Neural cell (in vitro differentiated cells): ENCODE results near the gene COG8. TPM values are rescaled to one million over a fixed set of nuclear protein-coding genes. Genes with fewer than 3 reads are reported as not detected.
"Not testable (repeated sequence)": the region's sequence is repeated elsewhere in the genome, so short reads cannot be mapped to it uniquely, and the experiment has no call there.

Source experiments
- H2AFZ ChIP-seq: fragments of 200-600, 300-800 bp; sonication (generic), shearing (Covaris generic); 2 replicates; pipeline ENCODE4 v1.6.0; 2014; ENCODE audit warnings: low read depth, mild to moderate bottlenecking, antibody characterized with exemption, low read length, moderate library complexity
- H3F3A ChIP-seq: fragments of 200-600 bp; shearing (Covaris generic); 2 replicates; pipeline ENCODE4 v1.6.1; 2016; ENCODE audit warnings: mild to moderate bottlenecking, moderate library complexity, mixed read lengths, antibody characterized with exemption, low read length; ENCODE audit not compliant: insufficient read depth, poor library complexity, severe bottlenecking
- H3K27ac ChIP-seq: fragments of 200-600, 300-800 bp; sonication (generic), shearing (Covaris generic); 2 replicates; pipeline ENCODE4 v1.5.1; 2014; ENCODE audit warnings: mild to moderate bottlenecking, low read length, moderate library complexity
- H3K27me3 ChIP-seq: fragments of 300-800, 200-600 bp; sonication (generic), shearing (Covaris generic); 2 replicates; pipeline ENCODE4 v1.6.0; 2014; ENCODE audit warnings: mild to moderate bottlenecking, low read depth, low read length, moderate library complexity; ENCODE audit not compliant: insufficient read depth
- H3K36me3 ChIP-seq: fragments of 300-800, 200-600 bp; sonication (generic), shearing (Covaris generic); 2 replicates; pipeline ENCODE4 v1.5.1; 2014; ENCODE audit warnings: mild to moderate bottlenecking, antibody characterized with exemption, low read length, moderate library complexity; ENCODE audit not compliant: insufficient read depth
- H3K4me2 ChIP-seq: fragments of 300-800, 200-600 bp; sonication (generic), shearing (Covaris generic); 2 replicates; pipeline ENCODE4 v1.6.0; 2014; ENCODE audit warnings: mild to moderate bottlenecking, low read length
- H3K4me3 ChIP-seq: fragments of 300-800, 200-600 bp; sonication (generic), shearing (Covaris generic); 2 replicates; pipeline ENCODE4 v1.5.1; 2014; ENCODE audit warnings: mild to moderate bottlenecking, low read length, moderate library complexity
- H3K79me2 ChIP-seq: fragments of 200-600 bp; shearing (Covaris generic); replicated peaks from 2 replicates; pipeline ENCODE4 v1.6.0; 2014; ENCODE audit warnings: mild to moderate bottlenecking, low read length, moderate library complexity; ENCODE audit not compliant: insufficient read depth
- H3K9ac ChIP-seq: fragments of 300-800, 200-600 bp; sonication (generic), shearing (Covaris generic); 2 replicates; pipeline ENCODE4 v1.6.1; 2016; ENCODE audit warnings: mild to moderate bottlenecking, low read length, mixed read lengths
- H3K9me2 ChIP-seq: fragments of 200-600 bp; shearing (Covaris generic); 2 replicates; pipeline ENCODE4 v1.6.1; 2016; ENCODE audit warnings: mild to moderate bottlenecking, low read length, mixed read lengths; ENCODE audit not compliant: insufficient read depth
- H3K9me3 ChIP-seq: fragments of 200-600, 300-800 bp; sonication (generic), shearing (Covaris generic); 2 replicates; pipeline ENCODE4 v1.6.1; 2016; ENCODE audit warnings: mild to moderate bottlenecking, mixed run types, low read length, moderate library complexity, mixed read lengths
- H4K20me1 ChIP-seq: fragments of 200-600 bp; shearing (Covaris generic); 2 replicates; pipeline ENCODE4 v1.6.1; 2016; ENCODE audit warnings: mild to moderate bottlenecking, mixed run types; ENCODE audit not compliant: insufficient read depth
- CTCF ChIP-seq: fragments of 450-650 bp; IDR thresholded peaks from 2 replicates; pipeline ENCODE4 v1.5.1; 2014; ENCODE audit warnings: antibody characterized with exemption, mild to moderate bottlenecking, moderate library complexity; ENCODE audit not compliant: poor library complexity, severe bottlenecking
- EP300 ChIP-seq: fragments of 450-650 bp; conservative IDR thresholded peaks from 2 replicates; pipeline ENCODE4 v1.6.1; 2014; ENCODE audit warnings: antibody characterized with exemption, mild to moderate bottlenecking, moderate library complexity; ENCODE audit not compliant: poor library complexity, severe bottlenecking
- EZH2 ChIP-seq: fragments of 200-600, 300-800 bp; shearing (Covaris generic), sonication (generic); IDR thresholded peaks from 2 replicates; pipeline ENCODE4 v1.6.1; 2014; ENCODE audit warnings: antibody characterized with exemption, low read length, borderline replicate concordance, mild to moderate bottlenecking; ENCODE audit not compliant: insufficient read depth, poor library complexity, severe bottlenecking
- MXI1 ChIP-seq: fragments of 450-650 bp; conservative IDR thresholded peaks from 2 replicates; pipeline ENCODE4 v1.6.1; 2014; ENCODE audit warnings: antibody characterized with exemption, mild to moderate bottlenecking; ENCODE audit not compliant: poor library complexity, severe bottlenecking
- POLR2AphosphoS5 ChIP-seq: IDR thresholded peaks from 2 replicates; pipeline ENCODE4 v1.6.1; 2012
- RAD21 ChIP-seq: fragments of 450-650 bp; conservative IDR thresholded peaks from 2 replicates; pipeline ENCODE4 v1.6.1; 2014; ENCODE audit warnings: antibody characterized with exemption, mild to moderate bottlenecking, moderate library complexity
- REST ChIP-seq: IDR thresholded peaks from 2 replicates; pipeline ENCODE4 v1.6.1; 2012; ENCODE audit warnings: borderline replicate concordance
- SMC3 ChIP-seq: fragments of 450-650 bp; conservative IDR thresholded peaks from 2 replicates; pipeline ENCODE4 v1.6.1; 2014; ENCODE audit warnings: antibody characterized with exemption, mild to moderate bottlenecking, moderate library complexity; ENCODE audit not compliant: poor library complexity
- TAF1 ChIP-seq: IDR thresholded peaks from 2 replicates; pipeline ENCODE4 v1.6.1; 2012; ENCODE audit warnings: low read depth
- polyA plus RNA-seq: library from polyadenylated mRNA; depleted of rRNA; stranded (reverse); fragments of >200 nt; gene quantifications from 2 replicates; pipeline ENCODE4 v1.2.3, GENCODE V29; 2014

Gene COG8
- polyA plus RNA-seq, 1 donor from 2014 or later = 27.8 TPM

- H2AFZ ChIP-seq = no peak overlapping the region
- H3K79me2 ChIP-seq = no peaks in the 10 kb centered on the region
- peaks cover 7% of the 10 kb centered on the region for H3K36me3 ChIP-seq
- H3K27ac ChIP-seq = no peak overlapping the region
- H3K27me3 ChIP-seq = no peaks in the 10 kb centered on the region
- no peaks in the 10 kb centered on the region for H3F3A ChIP-seq
- H4K20me1 ChIP-seq = no peaks in the 10 kb centered on the region
- no peaks in the 10 kb centered on the region for H3K9me2 ChIP-seq
- H3K4me3 ChIP-seq = no peak overlapping the region
- H3K4me2 ChIP-seq = no peak overlapping the region
- TF ChIP-seq POLR2AphosphoS5 = no peak
- TF ChIP-seq REST = no peak
- no peak for TF ChIP-seq EZH2
- no peak for TF ChIP-seq TAF1
- no peak for TF ChIP-seq MXI1
- no peak for TF ChIP-seq RAD21
- TF ChIP-seq CTCF = no peak
- TF ChIP-seq EP300 = no peak
- TF ChIP-seq SMC3 = no peak
- no peak overlapping the region for H3K9ac ChIP-seq
- no peaks in the 10 kb centered on the region for H3K9me3 ChIP-seq
These were observed 24.7 kb upstream of the COG8 start for GRCh38 chr16:69364088-69364487.

- Histone ChIP-seq H3K9me2 (no peaks in the 10 kb centered on the region), H3F3A (no peaks in the 10 kb centered on the region), H3K36me3 (peaks cover 7% of the 10 kb centered on the region), H3K4me2 (no peak overlapping the region), H4K20me1 (no peaks in the 10 kb centered on the region), H3K9ac (no peak overlapping the region), H3K4me3 (no peak overlapping the region), H3K79me2 (no peaks in the 10 kb centered on the region), H3K27me3 (no peaks in the 10 kb centered on the region), H2AFZ (no peak overlapping the region), H3K27ac (no peak overlapping the region), H3K9me3 (no peaks in the 10 kb centered on the region)
- no peak for TF ChIP-seq MXI1
- no peak for TF ChIP-seq SMC3
- no peak for TF ChIP-seq TAF1
- no peak for TF ChIP-seq EZH2
- no peak for TF ChIP-seq POLR2AphosphoS5
- TF ChIP-seq RAD21 = no peak
- no peak for TF ChIP-seq REST
- TF ChIP-seq CTCF = no peak
- no peak for TF ChIP-seq EP300
These were observed 23.9 kb upstream of the COG8 start for GRCh38 chr16:69363281-69363717.

- H3K9me3 ChIP-seq, H3K9me2 ChIP-seq, H2AFZ ChIP-seq, H3K27ac ChIP-seq, H3K36me3 ChIP-seq, H3F3A ChIP-seq, H3K79me2 ChIP-seq, H3K9ac ChIP-seq, H4K20me1 ChIP-seq, H3K4me2 ChIP-seq, H3K4me3 ChIP-seq, H3K27me3 ChIP-seq: not testable (repeated sequence)
These were observed 20.7 kb upstream of the COG8 start for GRCh38 chr16:69360070-69360469.
